Ectodermal cell (in vitro differentiated cells): Measurements from ENCODE around the gene ERICH2.

ENCODE experiments used
- H3K27ac ChIP-seq: 2 replicates; pipeline ENCODE4 v1.7.0; 2013; ENCODE audit warnings: mild to moderate bottlenecking, low read depth, low read length; ENCODE audit not compliant: insufficient read depth, poor library complexity, severe bottlenecking
- H3K27me3 ChIP-seq: 2 replicates; pipeline ENCODE4 v1.7.0; 2013; ENCODE audit warnings: mild to moderate bottlenecking, low read length; ENCODE audit not compliant: insufficient read depth, control insufficient read depth, poor library complexity, severe bottlenecking
- H3K36me3 ChIP-seq: one replicate; pipeline ENCODE4 v1.7.0; 2013; ENCODE audit warnings: low read length; ENCODE audit not compliant: control insufficient read depth, insufficient read depth
- H3K4me1 ChIP-seq: one replicate; pipeline ENCODE4 v1.7.0; 2013; ENCODE audit warnings: low read length; ENCODE audit not compliant: control insufficient read depth, insufficient read depth
- H3K4me3 ChIP-seq: 2 replicates; pipeline ENCODE4 v1.7.0; 2013; ENCODE audit warnings: low read depth, low read length, control low read depth; ENCODE audit not compliant: insufficient read depth
- H3K9me3 ChIP-seq: 2 replicates; pipeline ENCODE4 v1.7.0; 2013; ENCODE audit warnings: mild to moderate bottlenecking, low read length, moderate library complexity; ENCODE audit not compliant: control insufficient read depth
- WGBS, 2 experiments: methylation state at CpG; one replicate each; pipeline ENCODE4 v1.1.7; 2013; ENCODE audit warnings: missing lambda C conversion rate in 2 of 2; 5-methylcytosine and 5-hydroxymethylcytosine counted together

ERICH2 gene

DNA sequence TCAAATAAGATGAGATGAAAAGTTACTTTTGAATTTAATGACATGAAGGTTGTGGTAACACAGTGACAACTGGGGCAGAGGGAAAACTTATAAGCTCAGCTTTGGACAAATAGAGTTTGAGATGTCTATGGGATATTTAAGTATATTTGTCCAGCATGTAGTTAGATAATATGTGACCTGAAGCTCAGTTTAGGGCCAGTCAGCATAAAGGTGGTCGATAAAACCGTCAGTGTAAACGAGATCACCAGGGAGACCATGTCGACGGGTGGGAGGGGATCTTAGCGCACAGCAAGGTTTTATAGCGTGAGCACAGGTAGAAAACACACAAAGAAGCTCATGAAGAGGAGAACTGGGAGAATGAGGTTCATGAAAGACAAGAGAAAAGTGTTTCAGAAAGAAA lies 7.4 kb upstream of the ERICH2 start:
- Histone ChIP-seq H3K9me3 (no peaks in the 10 kb centered on the region), H3K36me3 (no peaks in the 10 kb centered on the region), H3K27ac (no peak overlapping the region), H3K4me3 (no peak overlapping the region), H3K4me1 (peaks cover 9% of the 10 kb centered on the region), H3K27me3 (no peaks in the 10 kb centered on the region)
- WGBS, 2 experiments: 94 to 95% methylated on average over 7 of the region's 7 CpGs

DNA sequence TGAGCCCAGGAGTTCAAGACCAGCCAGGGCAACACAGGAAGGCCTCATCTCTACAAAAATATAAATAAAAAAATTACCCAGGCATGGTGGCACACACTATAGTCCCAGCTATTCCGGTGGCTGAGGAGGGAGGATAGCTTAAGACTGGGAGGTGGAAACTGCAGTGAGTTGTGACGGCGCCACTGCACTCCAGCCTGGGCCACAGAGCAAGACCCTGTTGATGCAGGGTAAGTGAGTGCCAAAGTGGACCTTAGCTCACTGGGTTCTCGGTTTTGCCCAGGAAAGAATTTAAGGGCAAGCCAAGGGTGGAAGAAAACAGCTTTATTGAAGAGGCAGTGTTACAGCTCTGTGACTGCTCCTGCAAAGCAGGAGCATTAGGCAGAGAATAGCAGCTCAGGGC lies 6.9 kb upstream of the ERICH2 start:
- H3K4me3 ChIP-seq: no peak overlapping the region
- H3K36me3 ChIP-seq: no peaks in the 10 kb centered on the region
- no peak overlapping the region for H3K27ac ChIP-seq
- no peaks in the 10 kb centered on the region for H3K27me3 ChIP-seq
- WGBS, 2 experiments: 93 to 97% methylated on average over 4 of the region's 4 CpGs
- no peaks in the 10 kb centered on the region for H3K9me3 ChIP-seq
- H3K4me1 ChIP-seq: peaks cover 9% of the 10 kb centered on the region

DNA sequence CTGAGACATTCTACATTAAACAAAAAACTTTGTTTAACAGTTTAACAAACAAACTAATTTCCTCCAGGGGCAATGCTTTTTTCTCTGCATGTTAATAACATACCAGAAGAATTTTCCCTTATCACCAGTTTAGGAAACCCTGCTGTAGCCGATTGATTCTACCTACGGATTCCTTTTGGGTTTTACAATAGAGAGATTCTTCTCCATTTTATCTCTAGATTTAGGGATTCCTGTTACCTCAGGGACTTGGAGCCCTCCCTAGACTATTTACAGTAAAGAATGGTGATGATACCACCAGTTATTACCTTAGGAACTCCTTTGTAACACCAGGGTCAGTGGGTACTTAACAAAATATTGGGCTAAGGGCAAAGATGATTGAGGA lies 5.3 kb upstream of the ERICH2 start:
- no peak overlapping the region for H3K4me3 ChIP-seq
- H3K27ac ChIP-seq: no peak overlapping the region
- WGBS, 2 experiments: 0 to 3% methylated on average over 2 of the region's 2 CpGs

DNA sequence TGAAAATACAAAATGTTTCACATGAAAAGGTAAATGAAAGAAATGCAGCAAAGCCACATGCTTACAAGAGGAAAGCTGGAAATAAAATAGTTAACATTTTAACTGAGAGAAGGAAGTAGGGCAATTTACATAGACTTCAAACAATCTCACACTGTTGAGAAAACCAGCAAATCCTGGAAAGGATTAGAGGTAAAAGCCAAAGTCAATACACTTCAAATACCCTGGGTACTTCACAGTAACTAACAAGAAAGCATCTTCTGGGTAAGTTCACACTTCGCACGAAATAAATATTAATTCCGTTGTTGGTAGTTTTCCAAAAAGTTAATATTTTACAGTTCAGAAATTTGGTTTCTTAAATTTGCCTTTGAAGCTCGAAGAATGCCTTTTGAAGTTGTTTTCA lies 3.5 kb upstream of the ERICH2 start:
- H3K9me3 ChIP-seq: no peaks in the 10 kb centered on the region
- H3K27me3 ChIP-seq: peaks cover 4% of the 10 kb centered on the region
- H3K4me1 ChIP-seq: peaks cover 9% of the 10 kb centered on the region
- H3K36me3 ChIP-seq: no peaks in the 10 kb centered on the region
- H3K27ac ChIP-seq: no peak overlapping the region
- 55 to 57% methylated on average over 4 of the region's 4 CpGs for WGBS, 2 experiments
- H3K4me3 ChIP-seq: no peak overlapping the region

More for the DNA sequence above, 5.3 kb upstream of the ERICH2 start:
- H3K36me3 ChIP-seq: no peaks in the 10 kb centered on the region
- H3K9me3 ChIP-seq: no peaks in the 10 kb centered on the region
- no peaks in the 10 kb centered on the region for H3K27me3 ChIP-seq
- H3K4me1 ChIP-seq: peaks cover 9% of the 10 kb centered on the region

DNA sequence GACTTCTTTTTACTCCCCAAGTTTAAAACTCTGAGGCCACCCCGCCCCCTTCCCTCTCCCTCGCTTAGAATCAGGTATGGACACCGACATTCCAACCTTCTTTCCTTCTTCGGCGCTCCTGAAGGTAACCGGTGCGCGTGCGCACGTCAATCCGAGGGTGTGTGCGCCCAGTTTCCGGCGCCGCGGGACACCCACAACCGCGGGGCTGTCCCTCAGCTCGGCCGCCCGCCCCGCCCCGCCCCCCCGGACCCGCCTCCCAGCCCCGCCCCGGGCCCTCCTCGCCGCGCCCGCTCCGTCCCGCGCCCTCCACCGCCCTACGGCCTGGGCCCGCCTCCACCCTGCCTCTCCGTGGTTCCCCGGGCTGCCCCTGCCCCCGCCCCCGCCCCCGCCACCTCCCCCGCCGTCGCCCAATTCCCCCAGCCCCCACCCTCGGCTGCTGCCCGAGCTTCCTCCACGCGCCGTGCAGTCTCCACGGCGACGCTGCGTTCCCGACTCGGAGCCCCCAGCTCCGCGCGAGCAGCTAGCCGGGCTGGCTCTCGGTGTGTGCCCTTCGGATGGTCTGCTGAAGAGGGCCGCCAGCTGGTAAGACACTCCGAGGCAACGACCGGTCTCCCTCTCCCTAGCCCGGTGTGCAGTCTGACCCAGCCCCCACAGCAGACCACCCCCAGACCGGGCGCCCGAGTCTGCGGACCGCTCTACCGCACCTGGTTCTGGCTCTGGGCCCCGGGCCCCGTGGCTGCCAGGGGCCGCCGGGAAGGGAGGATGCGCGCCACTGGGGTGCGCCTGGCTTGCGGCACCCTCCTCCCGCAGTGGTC lies 635 bp downstream of the ERICH2 start:
- H3K4me3 ChIP-seq: peak overlapping the region; percentile 87
- peaks cover 6% of the 10 kb centered on the region for H3K4me1 ChIP-seq
- WGBS, 2 experiments: 0% methylated on average over 74 to 78 of the region's 82 CpGs
- H3K27ac ChIP-seq: peak overlapping the region; percentile 46
- no peaks in the 10 kb centered on the region for H3K9me3 ChIP-seq
- no peaks in the 10 kb centered on the region for H3K36me3 ChIP-seq
- H3K27me3 ChIP-seq: peaks cover 4% of the 10 kb centered on the region

DNA sequence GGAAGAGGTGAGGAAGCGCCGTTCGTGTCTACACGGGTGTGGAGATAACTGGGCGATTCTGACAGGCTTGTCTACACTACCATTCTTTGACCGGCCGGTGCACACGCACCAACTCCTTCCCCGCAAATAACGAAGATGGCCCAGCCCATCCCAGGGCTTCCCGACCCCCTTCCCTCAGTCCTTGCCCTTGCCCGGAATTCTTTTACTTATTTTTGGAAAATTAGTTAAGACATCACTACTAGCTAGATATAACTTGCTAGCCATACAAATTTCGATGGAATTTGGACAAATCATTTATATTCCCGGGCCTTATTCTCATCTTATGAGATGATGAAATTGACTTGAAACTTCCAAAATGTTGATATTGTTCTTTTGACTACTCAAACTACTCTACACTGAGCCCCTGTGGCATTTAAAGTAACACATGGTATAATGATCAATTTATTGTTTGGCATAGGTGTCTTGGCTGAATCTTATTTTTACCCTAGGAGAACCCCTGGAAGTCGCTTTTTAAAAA lies 1.3 kb downstream of the ERICH2 start:
- Histone ChIP-seq H3K36me3 (no peaks in the 10 kb centered on the region), H3K27me3 (peaks cover 4% of the 10 kb centered on the region), H3K27ac (no peak overlapping the region), H3K4me1 (peaks cover 6% of the 10 kb centered on the region), H3K9me3 (no peaks in the 10 kb centered on the region), H3K4me3 (peak overlapping the region; percentile 87)
- WGBS, 2 experiments: 1 to 9% methylated on average over 14 to 15 of the region's 15 CpGs

DNA sequence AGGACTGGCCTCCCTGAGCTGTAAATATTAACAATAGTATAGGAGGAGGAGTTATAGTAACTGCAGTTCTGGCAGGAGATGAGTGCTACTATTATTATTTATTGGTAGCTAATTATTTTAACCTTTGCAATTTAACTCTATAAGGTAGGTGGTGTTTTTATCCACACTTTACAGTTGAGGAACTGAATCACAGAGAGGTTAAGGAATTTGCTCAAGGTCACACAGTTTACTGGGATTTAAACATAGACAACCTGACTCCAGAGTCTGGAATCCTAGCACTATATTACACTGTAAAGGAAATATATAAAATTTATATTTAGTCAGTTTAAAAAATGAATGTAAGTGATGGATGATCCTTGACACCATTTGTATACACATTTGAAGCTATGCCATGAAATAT lies 2.1 kb downstream of the ERICH2 start:
- Histone ChIP-seq H3K27me3 (peaks cover 4% of the 10 kb centered on the region), H3K4me3 (peak overlapping the region; percentile 87), H3K36me3 (no peaks in the 10 kb centered on the region), H3K4me1 (peaks cover 6% of the 10 kb centered on the region), H3K9me3 (no peaks in the 10 kb centered on the region), H3K27ac (no peak overlapping the region)

DNA sequence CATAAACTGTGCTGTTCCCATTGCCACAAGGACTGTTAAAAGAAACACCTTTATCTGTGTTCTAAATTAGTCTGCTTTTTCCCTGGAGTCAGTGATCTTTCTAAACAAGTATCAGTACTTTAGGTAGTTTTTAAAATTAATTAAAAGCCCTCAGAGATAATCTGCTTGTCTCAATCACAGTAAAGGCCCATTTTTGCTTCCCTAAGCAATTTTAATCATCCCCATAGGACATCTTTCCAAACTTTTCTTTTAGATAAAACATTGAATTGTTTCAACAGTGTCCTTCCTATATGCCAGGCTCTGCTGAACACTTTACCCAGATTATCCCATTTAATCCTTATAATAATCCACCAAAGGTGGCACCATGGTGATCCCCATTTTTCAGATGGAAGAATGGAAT lies 3.9 kb downstream of the ERICH2 start:
- Histone ChIP-seq H3K27me3 (peaks cover 4% of the 10 kb centered on the region), H3K4me3 (no peak overlapping the region), H3K36me3 (no peaks in the 10 kb centered on the region), H3K9me3 (no peaks in the 10 kb centered on the region), H3K4me1 (peaks cover 6% of the 10 kb centered on the region), H3K27ac (no peak overlapping the region)

DNA sequence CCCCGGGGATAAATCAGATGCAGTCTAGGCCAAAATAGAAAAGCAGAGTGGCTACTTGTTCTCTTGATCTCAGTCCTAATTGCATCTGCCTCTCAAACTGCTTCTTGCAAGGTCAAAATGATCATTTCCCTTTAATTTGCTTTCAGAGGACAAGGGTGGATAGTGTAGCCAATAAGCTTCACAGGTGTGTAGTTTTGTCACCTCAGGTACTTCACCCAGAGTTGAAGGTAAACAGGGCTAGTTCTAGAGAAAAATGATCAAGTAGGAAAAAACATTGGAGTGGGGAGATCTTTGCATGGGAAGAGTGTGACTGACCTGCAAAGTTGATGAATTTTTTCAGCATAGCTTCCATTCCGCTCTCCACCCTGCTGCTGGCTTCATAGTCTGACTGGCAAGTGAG lies 8.7 kb downstream of the ERICH2 start:
- Histone ChIP-seq H3K4me3 (no peak overlapping the region), H3K36me3 (no peaks in the 10 kb centered on the region), H3K27me3 (no peaks in the 10 kb centered on the region), H3K9me3 (no peaks in the 10 kb centered on the region), H3K27ac (no peak overlapping the region), H3K4me1 (no peaks in the 10 kb centered on the region)
- 87 to 96% methylated on average over 2 of the region's 2 CpGs for WGBS, 2 experiments

DNA sequence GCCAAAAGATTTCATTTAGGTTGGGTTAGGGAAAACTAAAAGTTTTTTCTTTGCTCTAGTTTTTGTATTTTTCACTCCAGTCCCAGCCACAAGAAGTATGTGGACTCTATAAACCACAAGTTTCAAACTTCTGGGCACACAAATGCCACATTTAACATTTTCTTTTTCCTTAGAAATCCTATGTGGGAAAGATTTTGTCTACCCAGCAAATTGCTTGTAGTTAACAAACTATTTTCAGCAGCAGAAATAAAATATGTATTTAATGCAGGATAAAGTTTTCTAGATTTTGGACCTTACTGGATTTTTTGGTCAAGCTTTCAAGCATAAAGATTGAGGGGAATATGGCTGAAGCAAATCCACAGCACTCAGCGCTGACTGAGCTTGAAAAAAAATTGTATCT lies 9.1 kb downstream of the ERICH2 start:
- 90 to 100% methylated on average over 1 of the region's 1 CpG for WGBS, 2 experiments
- Histone ChIP-seq H3K36me3 (no peaks in the 10 kb centered on the region), H3K27me3 (no peaks in the 10 kb centered on the region), H3K4me3 (no peak overlapping the region), H3K9me3 (no peaks in the 10 kb centered on the region), H3K27ac (no peak overlapping the region), H3K4me1 (no peaks in the 10 kb centered on the region)
